Muscle of leg (tissue), 11 donors: ENCODE data around the gene GTF2F2. TPM values are rescaled to one million over a fixed set of nuclear protein-coding genes. Genes with fewer than 3 reads are reported as not detected.
"Not testable (repeated sequence)": the region's sequence is repeated elsewhere in the genome, so short reads cannot be mapped to it uniquely, and the experiment has no call there.

ENCODE experiments used
- DNase-seq: peaks from one replicate; pipeline ENCODE4 v3.0.0; 2013
- H3K27ac ChIP-seq: one replicate; pipeline ENCODE4 v1.5.1; 2013; ENCODE audit warnings: mild to moderate bottlenecking, low read length, control low read depth
- H3K27me3 ChIP-seq: one replicate; pipeline ENCODE4 v1.6.1; 2013; ENCODE audit warnings: low read length; ENCODE audit not compliant: control insufficient read depth, insufficient read depth
- H3K36me3 ChIP-seq: one replicate; pipeline ENCODE4 v1.6.1; 2013; ENCODE audit warnings: low read length; ENCODE audit not compliant: control insufficient read depth, insufficient read depth
- H3K4me1 ChIP-seq: one replicate; pipeline ENCODE4 v1.6.1; 2013; ENCODE audit warnings: low read length; ENCODE audit not compliant: control insufficient read depth, insufficient read depth
- H3K4me3 ChIP-seq: one replicate; pipeline ENCODE4 v1.5.1; 2013; ENCODE audit warnings: low read length, control low read depth
- H3K9me3 ChIP-seq: replicated peaks from 2 replicates; pipeline ENCODE4 v1.6.1; 2013; ENCODE audit warnings: low read depth, low read length; ENCODE audit not compliant: control insufficient read depth
- WGBS: methylation state at CpG from one replicate; pipeline ENCODE4 v1.1.5; 2013; ENCODE audit warnings: missing lambda C conversion rate; ENCODE audit not compliant: insufficient coverage; 5-methylcytosine and 5-hydroxymethylcytosine counted together
- polyA plus RNA-seq, 8 donors: library from polyadenylated mRNA; unstranded; fragments of 120-200 nt; gene quantifications; one replicate each; pipeline versions ENCODE4 v1.2.1 to v1.2.3, GENCODE V29; 2013; ENCODE audit warnings: inconsistent platforms in 1 of 8, low replicate concordance in 1 of 8; ENCODE audit not compliant: insufficient read length in 8 of 8, insufficient read depth in 1 of 8
- total RNA-seq: library from RNA; stranded (reverse); fragments of 120-200 nt; gene quantifications from one replicate; pipeline ENCODE4 v1.2.4, GENCODE V29; 2013

The GTF2F2 gene
- total and polyA plus RNA-seq, 9 donors = 18.1 to 21.9 (median 19.3) TPM

- Histone ChIP-seq H3K9me3 (no peaks in the 10 kb centered on the region), H3K4me3 (no peak overlapping the region), H3K36me3 (no peaks in the 10 kb centered on the region), H3K27me3 (no peaks in the 10 kb centered on the region), H3K4me1 (peaks cover 20% of the 10 kb centered on the region), H3K27ac (peak overlapping the region; percentile 23)
- DNase-seq = peak; percentile 25
- WGBS = 48% methylated on average over 6 of the region's 7 CpGs
Observed at GRCh38 chr13:45295536-45295935, 175.2 kb downstream of the GTF2F2 start.

DNA sequence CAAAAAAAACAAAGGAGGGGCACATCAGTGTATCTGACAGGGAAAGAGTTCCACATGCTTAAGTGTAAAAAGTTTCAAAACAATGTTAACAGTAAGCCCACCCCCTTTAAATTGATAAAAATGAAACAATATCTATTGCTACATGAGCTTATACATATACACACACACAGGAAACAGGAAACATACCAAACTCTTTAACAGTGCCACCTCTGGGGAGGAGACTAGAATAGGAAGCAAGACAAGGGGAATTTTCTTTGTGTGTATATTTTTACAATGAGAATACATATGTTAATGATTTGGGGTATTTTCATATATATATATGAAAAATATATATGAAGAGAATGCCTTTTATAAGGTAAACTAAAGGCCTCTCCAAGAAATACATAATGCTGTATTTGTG is 175.9 kb downstream of the GTF2F2 start:
- Histone ChIP-seq H3K4me1 (peaks cover 20% of the 10 kb centered on the region), H3K9me3 (no peaks in the 10 kb centered on the region), H3K36me3 (no peaks in the 10 kb centered on the region), H3K27me3 (no peaks in the 10 kb centered on the region), H3K4me3 (no peak overlapping the region), H3K27ac (no peak overlapping the region)
- no peak for DNase-seq

DNA sequence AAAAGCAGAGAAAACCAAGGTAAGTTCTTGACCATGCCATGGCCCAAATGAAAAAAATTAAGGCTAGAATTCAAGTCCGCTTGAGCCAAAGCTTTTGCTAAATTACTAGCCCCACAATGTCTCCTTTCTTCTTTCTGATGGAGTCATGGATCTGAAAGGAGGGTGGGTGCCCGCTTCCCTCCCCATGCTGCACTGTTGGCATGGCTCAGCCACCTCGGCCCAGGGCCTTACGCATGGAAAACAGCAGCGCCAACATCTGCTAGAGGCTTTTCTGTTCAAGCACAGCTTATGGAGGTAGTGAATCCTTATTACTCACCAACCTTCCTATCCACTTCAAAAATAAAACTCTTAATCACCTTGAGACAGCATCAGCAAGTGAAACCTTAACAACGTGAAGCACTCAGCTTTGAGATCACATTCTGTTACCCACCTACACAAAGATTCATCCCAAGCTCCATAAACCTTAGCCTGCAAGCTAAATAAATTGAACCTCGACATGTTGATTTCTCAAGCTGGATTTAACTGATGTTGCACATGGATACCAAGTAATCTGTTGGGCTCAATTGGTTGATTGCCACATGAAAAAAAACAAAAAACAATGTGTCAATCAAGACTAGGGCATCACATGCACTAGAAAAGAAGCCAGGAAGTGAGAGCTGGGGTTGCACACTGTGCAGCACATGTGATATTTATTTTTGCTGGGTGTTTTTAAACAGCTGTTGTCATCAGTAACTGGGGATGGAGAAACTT is 177.3 kb downstream of the GTF2F2 start:
- 79% methylated on average over 2 of the region's 7 CpGs for WGBS
- H3K4me3 ChIP-seq = no peak overlapping the region

GRCh38 chr13:45298206-45298505 is 177.8 kb downstream of the GTF2F2 start:
- H3K4me1 ChIP-seq = peaks cover 20% of the 10 kb centered on the region
- WGBS = no CpG with 5 or more reads among the region's 2 CpGs
- no peak overlapping the region for H3K4me3 ChIP-seq
- no peaks in the 10 kb centered on the region for H3K27me3 ChIP-seq
- H3K36me3 ChIP-seq = no peaks in the 10 kb centered on the region
- H3K27ac ChIP-seq = no peak overlapping the region
- H3K9me3 ChIP-seq = no peaks in the 10 kb centered on the region
- DNase-seq = no peak

More for the DNA sequence above, 177.3 kb downstream of the GTF2F2 start:
- H3K9me3 ChIP-seq = no peaks in the 10 kb centered on the region
- DNase-seq = no peak
- H3K36me3 ChIP-seq = no peaks in the 10 kb centered on the region
- no peaks in the 10 kb centered on the region for H3K27me3 ChIP-seq
- H3K4me1 ChIP-seq = peaks cover 20% of the 10 kb centered on the region
- H3K27ac ChIP-seq = no peak overlapping the region

- WGBS = no CpG with 5 or more reads among the region's 3 CpGs
Observed at GRCh38 chr13:45298550-45298949, 178.2 kb downstream of the GTF2F2 start.

GRCh38 chr13:45299194-45299593 is 178.9 kb downstream of the GTF2F2 start:
- no peaks in the 10 kb centered on the region for H3K9me3 ChIP-seq
- H3K36me3 ChIP-seq = no peaks in the 10 kb centered on the region
- H3K4me3 ChIP-seq = no peak overlapping the region
- H3K27ac ChIP-seq = no peak overlapping the region
- WGBS = 61% methylated on average over 3 of the region's 3 CpGs
- no peaks in the 10 kb centered on the region for H3K27me3 ChIP-seq
- peaks cover 20% of the 10 kb centered on the region for H3K4me1 ChIP-seq
- no peak for DNase-seq

More at GRCh38 chr13:45298550-45298949, 178.2 kb downstream of the GTF2F2 start:
- H3K27ac ChIP-seq, H3K27me3 ChIP-seq, DNase-seq, H3K4me3 ChIP-seq, H3K36me3 ChIP-seq, H3K9me3 ChIP-seq: not testable (repeated sequence)
- peaks cover 20% of the 10 kb centered on the region for H3K4me1 ChIP-seq

GRCh38 chr13:45300190-45300985 is 180.1 kb downstream of the GTF2F2 start:
- WGBS = 84% methylated on average over 2 of the region's 9 CpGs
- peaks cover 20% of the 10 kb centered on the region for H3K4me1 ChIP-seq
- H3K27ac ChIP-seq = no peak overlapping the region
- no peak overlapping the region for H3K4me3 ChIP-seq
- H3K27me3 ChIP-seq = no peaks in the 10 kb centered on the region
- H3K9me3 ChIP-seq = no peaks in the 10 kb centered on the region
- no peak for DNase-seq
- H3K36me3 ChIP-seq = no peaks in the 10 kb centered on the region

GRCh38 chr13:45301263-45301662 is 181.0 kb downstream of the GTF2F2 start:
- WGBS = 60% methylated on average over 7 of the region's 11 CpGs
- Histone ChIP-seq H3K27me3 (no peaks in the 10 kb centered on the region), H3K27ac (no peak overlapping the region), H3K36me3 (no peaks in the 10 kb centered on the region), H3K4me3 (no peak overlapping the region), H3K9me3 (no peaks in the 10 kb centered on the region), H3K4me1 (peaks cover 18% of the 10 kb centered on the region)
- DNase-seq = no peak

GRCh38 chr13:45302507-45302906 is 182.2 kb downstream of the GTF2F2 start:
- DNase-seq = no peak
- H3K4me3 ChIP-seq = no peak overlapping the region
- WGBS = 18% methylated on average over 2 of the region's 3 CpGs
- no peaks in the 10 kb centered on the region for H3K27me3 ChIP-seq
- no peak overlapping the region for H3K27ac ChIP-seq
- peaks cover 14% of the 10 kb centered on the region for H3K4me1 ChIP-seq
- H3K36me3 ChIP-seq = no peaks in the 10 kb centered on the region
- no peaks in the 10 kb centered on the region for H3K9me3 ChIP-seq

GRCh38 chr13:45303026-45303425 is 182.7 kb downstream of the GTF2F2 start:
- H3K9me3 ChIP-seq = no peaks in the 10 kb centered on the region
- no CpG with 5 or more reads among the region's 2 CpGs for WGBS

More at GRCh38 chr13:45303026-45303425, 182.7 kb downstream of the GTF2F2 start:
- DNase-seq = no peak
- no peak overlapping the region for H3K27ac ChIP-seq
- H3K27me3 ChIP-seq = no peaks in the 10 kb centered on the region
- no peaks in the 10 kb centered on the region for H3K36me3 ChIP-seq
- peaks cover 13% of the 10 kb centered on the region for H3K4me1 ChIP-seq
- no peak overlapping the region for H3K4me3 ChIP-seq
